AG10803 (cell line): ENCODE results near the gene FBXO8.

ENCODE experiments used
- DNase-seq: peaks from one replicate; pipeline ENCODE4 v3.0.0; 2010; ENCODE audit warnings: low read depth
- H3K4me3 ChIP-seq: 2 replicates; pipeline ENCODE4 v1.5.1; 2011; ENCODE audit warnings: mild to moderate bottlenecking, low read length, control low read depth
- TF ChIP-seq, protein P1 (sequence below): conservative IDR thresholded peaks from 2 replicates; pipeline ENCODE4 v1.5.1; 2011; ENCODE audit warnings: mild to moderate bottlenecking, low read length, control low read depth, inconsistent platforms

FBXO8 gene

GRCh38 chr4:174318829-174319764, 35.6 kb upstream of the FBXO8 start:
- TF ChIP-seq, protein P1, sequence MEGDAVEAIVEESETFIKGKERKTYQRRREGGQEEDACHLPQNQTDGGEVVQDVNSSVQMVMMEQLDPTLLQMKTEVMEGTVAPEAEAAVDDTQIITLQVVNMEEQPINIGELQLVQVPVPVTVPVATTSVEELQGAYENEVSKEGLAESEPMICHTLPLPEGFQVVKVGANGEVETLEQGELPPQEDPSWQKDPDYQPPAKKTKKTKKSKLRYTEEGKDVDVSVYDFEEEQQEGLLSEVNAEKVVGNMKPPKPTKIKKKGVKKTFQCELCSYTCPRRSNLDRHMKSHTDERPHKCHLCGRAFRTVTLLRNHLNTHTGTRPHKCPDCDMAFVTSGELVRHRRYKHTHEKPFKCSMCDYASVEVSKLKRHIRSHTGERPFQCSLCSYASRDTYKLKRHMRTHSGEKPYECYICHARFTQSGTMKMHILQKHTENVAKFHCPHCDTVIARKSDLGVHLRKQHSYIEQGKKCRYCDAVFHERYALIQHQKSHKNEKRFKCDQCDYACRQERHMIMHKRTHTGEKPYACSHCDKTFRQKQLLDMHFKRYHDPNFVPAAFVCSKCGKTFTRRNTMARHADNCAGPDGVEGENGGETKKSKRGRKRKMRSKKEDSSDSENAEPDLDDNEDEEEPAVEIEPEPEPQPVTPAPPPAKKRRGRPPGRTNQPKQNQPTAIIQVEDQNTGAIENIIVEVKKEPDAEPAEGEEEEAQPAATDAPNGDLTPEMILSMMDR, result peak; percentile 70
- DNase-seq, result peak; percentile 33
- no peak overlapping the region for H3K4me3 ChIP-seq

- TF ChIP-seq, protein P1, result no peak
- no peak for DNase-seq
- H3K4me3 ChIP-seq, result no peak overlapping the region
Observed at GRCh38 chr4:174317531-174317930, 34.1 kb upstream of the FBXO8 start.

- TF ChIP-seq, protein P1, result no peak
Observed at GRCh38 chr4:174316954-174317353, 33.5 kb upstream of the FBXO8 start.

GRCh38 chr4:174316546-174316945, 33.1 kb upstream of the FBXO8 start:
- no peak for DNase-seq
- H3K4me3 ChIP-seq, result no peak overlapping the region
- TF ChIP-seq, protein P1, result no peak

More at GRCh38 chr4:174316954-174317353, 33.5 kb upstream of the FBXO8 start:
- H3K4me3 ChIP-seq, result no peak overlapping the region
- DNase-seq, result no peak

DNA sequence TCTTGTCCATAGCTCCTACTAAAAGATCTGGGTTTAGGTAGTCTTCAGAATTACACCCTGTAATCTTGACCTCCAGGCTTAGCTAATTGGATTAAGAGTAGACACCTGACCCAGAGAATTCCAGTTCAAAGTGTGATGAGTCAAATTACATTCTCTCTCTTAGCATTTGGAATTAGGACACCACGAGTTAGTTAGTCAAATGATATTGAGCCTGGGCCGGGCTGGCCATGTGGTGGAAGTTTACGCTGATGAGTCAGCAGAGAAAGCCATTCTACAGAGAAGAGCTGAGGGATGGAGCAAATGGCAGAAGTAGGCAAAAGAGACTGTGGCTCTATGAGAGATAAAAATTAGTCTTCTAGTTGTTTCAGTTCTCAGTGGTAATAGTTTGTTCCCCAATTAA, 31.3 kb upstream of the FBXO8 start:
- peak; percentile 37 for DNase-seq
- TF ChIP-seq, protein P1, result no peak

DNA sequence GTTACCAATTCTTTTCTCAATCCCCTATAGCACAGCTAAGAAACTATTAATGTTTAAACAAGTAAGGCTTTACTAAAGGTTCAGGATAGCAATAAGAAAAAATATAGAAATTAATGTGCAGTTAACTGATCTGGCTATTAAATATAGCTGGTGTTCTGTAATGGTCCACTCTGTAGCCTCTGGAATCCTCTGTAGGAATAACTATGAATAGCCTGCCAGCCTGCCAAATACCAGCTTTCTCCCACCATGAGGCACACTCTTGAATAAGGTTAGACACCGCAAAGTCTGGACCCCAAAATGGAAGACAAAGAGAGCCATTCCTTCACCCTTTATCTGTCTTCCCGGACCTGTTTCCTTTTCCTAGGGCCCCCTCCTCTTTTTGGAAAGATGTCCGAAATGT, 30.8 kb upstream of the FBXO8 start:
- H3K4me3 ChIP-seq, result no peak overlapping the region
- DNase-seq, result no peak
- TF ChIP-seq, protein P1, result no peak

More for the DNA sequence above, 31.3 kb upstream of the FBXO8 start:
- no peak overlapping the region for H3K4me3 ChIP-seq

GRCh38 chr4:174312993-174313392, 29.5 kb upstream of the FBXO8 start:
- DNase-seq, result no peak
- no peak overlapping the region for H3K4me3 ChIP-seq
- TF ChIP-seq, protein P1, result no peak
